Neural cell (in vitro differentiated cells): ENCODE results near the gene CUX1. TPM values are rescaled to one million over a fixed set of nuclear protein-coding genes. Genes with fewer than 3 reads are reported as not detected.

ENCODE experiments used
- H2AFZ ChIP-seq: fragments of 200-600, 300-800 bp; sonication (generic), shearing (Covaris generic); 2 replicates; pipeline ENCODE4 v1.6.0; 2014; ENCODE audit warnings: low read depth, mild to moderate bottlenecking, antibody characterized with exemption, low read length, moderate library complexity
- H3F3A ChIP-seq: fragments of 200-600 bp; shearing (Covaris generic); 2 replicates; pipeline ENCODE4 v1.6.1; 2016; ENCODE audit warnings: mild to moderate bottlenecking, moderate library complexity, mixed read lengths, antibody characterized with exemption, low read length; ENCODE audit not compliant: insufficient read depth, poor library complexity, severe bottlenecking
- H3K27ac ChIP-seq: fragments of 200-600, 300-800 bp; sonication (generic), shearing (Covaris generic); 2 replicates; pipeline ENCODE4 v1.5.1; 2014; ENCODE audit warnings: mild to moderate bottlenecking, low read length, moderate library complexity
- H3K27me3 ChIP-seq: fragments of 300-800, 200-600 bp; sonication (generic), shearing (Covaris generic); 2 replicates; pipeline ENCODE4 v1.6.0; 2014; ENCODE audit warnings: mild to moderate bottlenecking, low read depth, low read length, moderate library complexity; ENCODE audit not compliant: insufficient read depth
- H3K36me3 ChIP-seq: fragments of 300-800, 200-600 bp; sonication (generic), shearing (Covaris generic); 2 replicates; pipeline ENCODE4 v1.5.1; 2014; ENCODE audit warnings: mild to moderate bottlenecking, antibody characterized with exemption, low read length, moderate library complexity; ENCODE audit not compliant: insufficient read depth
- H3K4me2 ChIP-seq: fragments of 300-800, 200-600 bp; sonication (generic), shearing (Covaris generic); 2 replicates; pipeline ENCODE4 v1.6.0; 2014; ENCODE audit warnings: mild to moderate bottlenecking, low read length
- H3K4me3 ChIP-seq: fragments of 300-800, 200-600 bp; sonication (generic), shearing (Covaris generic); 2 replicates; pipeline ENCODE4 v1.5.1; 2014; ENCODE audit warnings: mild to moderate bottlenecking, low read length, moderate library complexity
- H3K79me2 ChIP-seq: fragments of 200-600 bp; shearing (Covaris generic); replicated peaks from 2 replicates; pipeline ENCODE4 v1.6.0; 2014; ENCODE audit warnings: mild to moderate bottlenecking, low read length, moderate library complexity; ENCODE audit not compliant: insufficient read depth
- H3K9ac ChIP-seq: fragments of 300-800, 200-600 bp; sonication (generic), shearing (Covaris generic); 2 replicates; pipeline ENCODE4 v1.6.1; 2016; ENCODE audit warnings: mild to moderate bottlenecking, low read length, mixed read lengths
- H3K9me2 ChIP-seq: fragments of 200-600 bp; shearing (Covaris generic); 2 replicates; pipeline ENCODE4 v1.6.1; 2016; ENCODE audit warnings: mild to moderate bottlenecking, low read length, mixed read lengths; ENCODE audit not compliant: insufficient read depth
- H3K9me3 ChIP-seq: fragments of 200-600, 300-800 bp; sonication (generic), shearing (Covaris generic); 2 replicates; pipeline ENCODE4 v1.6.1; 2016; ENCODE audit warnings: mild to moderate bottlenecking, mixed run types, low read length, moderate library complexity, mixed read lengths
- H4K20me1 ChIP-seq: fragments of 200-600 bp; shearing (Covaris generic); 2 replicates; pipeline ENCODE4 v1.6.1; 2016; ENCODE audit warnings: mild to moderate bottlenecking, mixed run types; ENCODE audit not compliant: insufficient read depth
- CTCF ChIP-seq: fragments of 450-650 bp; IDR thresholded peaks from 2 replicates; pipeline ENCODE4 v1.5.1; 2014; ENCODE audit warnings: antibody characterized with exemption, mild to moderate bottlenecking, moderate library complexity; ENCODE audit not compliant: poor library complexity, severe bottlenecking
- EP300 ChIP-seq: fragments of 450-650 bp; conservative IDR thresholded peaks from 2 replicates; pipeline ENCODE4 v1.6.1; 2014; ENCODE audit warnings: antibody characterized with exemption, mild to moderate bottlenecking, moderate library complexity; ENCODE audit not compliant: poor library complexity, severe bottlenecking
- EZH2 ChIP-seq: fragments of 200-600, 300-800 bp; shearing (Covaris generic), sonication (generic); IDR thresholded peaks from 2 replicates; pipeline ENCODE4 v1.6.1; 2014; ENCODE audit warnings: antibody characterized with exemption, low read length, borderline replicate concordance, mild to moderate bottlenecking; ENCODE audit not compliant: insufficient read depth, poor library complexity, severe bottlenecking
- MXI1 ChIP-seq: fragments of 450-650 bp; conservative IDR thresholded peaks from 2 replicates; pipeline ENCODE4 v1.6.1; 2014; ENCODE audit warnings: antibody characterized with exemption, mild to moderate bottlenecking; ENCODE audit not compliant: poor library complexity, severe bottlenecking
- POLR2AphosphoS5 ChIP-seq: IDR thresholded peaks from 2 replicates; pipeline ENCODE4 v1.6.1; 2012
- RAD21 ChIP-seq: fragments of 450-650 bp; conservative IDR thresholded peaks from 2 replicates; pipeline ENCODE4 v1.6.1; 2014; ENCODE audit warnings: antibody characterized with exemption, mild to moderate bottlenecking, moderate library complexity
- REST ChIP-seq: IDR thresholded peaks from 2 replicates; pipeline ENCODE4 v1.6.1; 2012; ENCODE audit warnings: borderline replicate concordance
- SMC3 ChIP-seq: fragments of 450-650 bp; conservative IDR thresholded peaks from 2 replicates; pipeline ENCODE4 v1.6.1; 2014; ENCODE audit warnings: antibody characterized with exemption, mild to moderate bottlenecking, moderate library complexity; ENCODE audit not compliant: poor library complexity
- TAF1 ChIP-seq: IDR thresholded peaks from 2 replicates; pipeline ENCODE4 v1.6.1; 2012; ENCODE audit warnings: low read depth
- polyA plus RNA-seq: library from polyadenylated mRNA; depleted of rRNA; stranded (reverse); fragments of >200 nt; gene quantifications from 2 replicates; pipeline ENCODE4 v1.2.3, GENCODE V29; 2014

The CUX1 gene
- polyA plus RNA-seq, 1 donor from 2014 or later = 26.6 TPM

GRCh38 chr7:101948650-101949049, 131.2 kb downstream of the CUX1 start:
- Histone ChIP-seq H3K36me3 (no peaks in the 10 kb centered on the region), H2AFZ (no peak overlapping the region), H3K79me2 (no peaks in the 10 kb centered on the region), H3K9me2 (no peaks in the 10 kb centered on the region), H3F3A (peaks cover 4% of the 10 kb centered on the region), H3K4me2 (no peak overlapping the region), H3K9ac (no peak overlapping the region), H3K27ac (no peak overlapping the region), H4K20me1 (no peaks in the 10 kb centered on the region), H3K4me3 (no peak overlapping the region), H3K27me3 (no peaks in the 10 kb centered on the region), H3K9me3 (no peaks in the 10 kb centered on the region)
- TF ChIP-seq TAF1 (no peak), SMC3 (no peak), EP300 (no peak), CTCF (no peak), EZH2 (no peak), RAD21 (no peak), REST (no peak), MXI1 (no peak), POLR2AphosphoS5 (no peak)

GRCh38 chr7:101950450-101951119, 133.2 kb downstream of the CUX1 start:
- TF ChIP-seq RAD21 (no peak), EZH2 (no peak), REST (no peak), SMC3 (no peak), TAF1 (no peak), POLR2AphosphoS5 (no peak), EP300 (no peak), MXI1 (no peak), CTCF (no peak)
- Histone ChIP-seq H3K79me2 (no peaks in the 10 kb centered on the region), H3K27me3 (no peaks in the 10 kb centered on the region), H3K4me2 (no peak overlapping the region), H4K20me1 (no peaks in the 10 kb centered on the region), H3K36me3 (no peaks in the 10 kb centered on the region), H3F3A (peaks cover 4% of the 10 kb centered on the region), H2AFZ (no peak overlapping the region), H3K9me2 (no peaks in the 10 kb centered on the region), H3K27ac (no peak overlapping the region), H3K4me3 (no peak overlapping the region), H3K9me3 (no peaks in the 10 kb centered on the region), H3K9ac (no peak overlapping the region)
